ENCODE data around the gene CAMTA1. TPM values are rescaled to one million over a fixed set of nuclear protein-coding genes. Genes with fewer than 3 reads are reported as not detected.
A peak's percentile ranks its signal among the peaks of the same experiment; 100 is the strongest.

CAMTA1 gene
- total RNA-seq, 1 donor from 2014 or later: 77.6 TPM

- Histone ChIP-seq H3K27me3 (ENCODE audit: insufficient read depth, low read length) (no peaks in the 10 kb centered on the region), H3K4me3 (ENCODE audit: insufficient read depth, low read depth, low read length) (no peak overlapping the region), H3K27ac (ENCODE audit: low read depth, low read length) (no peak overlapping the region), H3K79me2 (ENCODE audit: insufficient read depth, low read length) (no peaks in the 10 kb centered on the region), H3K4me1 (ENCODE audit: insufficient read depth, low read length) (peaks cover 12% of the 10 kb centered on the region), H4K20me1 (ENCODE audit: insufficient read depth, low read length) (no peaks in the 10 kb centered on the region), H3K36me3 (ENCODE audit: insufficient read depth, low read length) (no peaks in the 10 kb centered on the region), H3K9ac (ENCODE audit: low read length) (no peak overlapping the region), H2AFZ (ENCODE audit: low read depth, low read length) (peak overlapping the region; percentile 46), H3K9me3 (ENCODE audit: insufficient read depth, low read depth, low read length) (no peaks in the 10 kb centered on the region), H3K4me2 (ENCODE audit: low read length) (peak overlapping the region; percentile 30)
- TF ChIP-seq, protein P1, sequence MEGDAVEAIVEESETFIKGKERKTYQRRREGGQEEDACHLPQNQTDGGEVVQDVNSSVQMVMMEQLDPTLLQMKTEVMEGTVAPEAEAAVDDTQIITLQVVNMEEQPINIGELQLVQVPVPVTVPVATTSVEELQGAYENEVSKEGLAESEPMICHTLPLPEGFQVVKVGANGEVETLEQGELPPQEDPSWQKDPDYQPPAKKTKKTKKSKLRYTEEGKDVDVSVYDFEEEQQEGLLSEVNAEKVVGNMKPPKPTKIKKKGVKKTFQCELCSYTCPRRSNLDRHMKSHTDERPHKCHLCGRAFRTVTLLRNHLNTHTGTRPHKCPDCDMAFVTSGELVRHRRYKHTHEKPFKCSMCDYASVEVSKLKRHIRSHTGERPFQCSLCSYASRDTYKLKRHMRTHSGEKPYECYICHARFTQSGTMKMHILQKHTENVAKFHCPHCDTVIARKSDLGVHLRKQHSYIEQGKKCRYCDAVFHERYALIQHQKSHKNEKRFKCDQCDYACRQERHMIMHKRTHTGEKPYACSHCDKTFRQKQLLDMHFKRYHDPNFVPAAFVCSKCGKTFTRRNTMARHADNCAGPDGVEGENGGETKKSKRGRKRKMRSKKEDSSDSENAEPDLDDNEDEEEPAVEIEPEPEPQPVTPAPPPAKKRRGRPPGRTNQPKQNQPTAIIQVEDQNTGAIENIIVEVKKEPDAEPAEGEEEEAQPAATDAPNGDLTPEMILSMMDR (IDR thresholded peaks at IDR 0.05; ENCODE audit: insufficient read depth, low read depth, low read length): no peak
- no peak for TF ChIP-seq EZH2 (IDR thresholded peaks at IDR 0.05; ENCODE audit: insufficient read depth, low read length)
- no peak overlapping the region for H3K27ac Mint-ChIP-seq (ENCODE audit: unreplicated experiment)
- H3K9me3 Mint-ChIP-seq (ENCODE audit: unreplicated experiment): peaks cover 2% of the 10 kb centered on the region
- FAIRE-seq: no peak
- peaks cover 3% of the 10 kb centered on the region for H3K27me3 Mint-ChIP-seq (ENCODE audit: low read depth, unreplicated experiment)
- H3K36me3 Mint-ChIP-seq (ENCODE audit: low read depth, unreplicated experiment): no peaks in the 10 kb centered on the region
- H3K4me3 Mint-ChIP-seq (ENCODE audit: unreplicated experiment): no peak overlapping the region
- peak; percentile 57 for DNase-seq (ENCODE audit: low read depth)
- peaks cover 11% of the 10 kb centered on the region for H3K4me1 Mint-ChIP-seq (ENCODE audit: low read depth, unreplicated experiment)
These were observed 470.2 kb downstream of the CAMTA1 start for GRCh38 chr1:7255303-7256058.

- Histone ChIP-seq H2AFZ (ENCODE audit: low read depth, low read length) (no peak overlapping the region), H3K79me2 (ENCODE audit: insufficient read depth, low read length) (no peaks in the 10 kb centered on the region), H3K4me1 (ENCODE audit: insufficient read depth, low read length) (peaks cover 12% of the 10 kb centered on the region), H3K9ac (ENCODE audit: low read length) (no peak overlapping the region), H3K36me3 (ENCODE audit: insufficient read depth, low read length) (no peaks in the 10 kb centered on the region), H3K27me3 (ENCODE audit: insufficient read depth, low read length) (no peaks in the 10 kb centered on the region), H3K4me3 (ENCODE audit: insufficient read depth, low read depth, low read length) (no peak overlapping the region), H3K27ac (ENCODE audit: low read depth, low read length) (no peak overlapping the region), H3K9me3 (ENCODE audit: insufficient read depth, low read depth, low read length) (no peaks in the 10 kb centered on the region), H3K4me2 (ENCODE audit: low read length) (no peak overlapping the region), H4K20me1 (ENCODE audit: insufficient read depth, low read length) (no peaks in the 10 kb centered on the region)
- TF ChIP-seq, protein P1 (IDR thresholded peaks at IDR 0.05; ENCODE audit: insufficient read depth, low read depth, low read length): no peak
- TF ChIP-seq EZH2 (IDR thresholded peaks at IDR 0.05; ENCODE audit: insufficient read depth, low read length): no peak
- peaks cover 2% of the 10 kb centered on the region for H3K9me3 Mint-ChIP-seq (ENCODE audit: unreplicated experiment)
- H3K4me3 Mint-ChIP-seq (ENCODE audit: unreplicated experiment): no peak overlapping the region
- DNase-seq (ENCODE audit: low read depth): no peak
- H3K27ac Mint-ChIP-seq (ENCODE audit: unreplicated experiment): no peak overlapping the region
- no peak for FAIRE-seq
- no peaks in the 10 kb centered on the region for H3K36me3 Mint-ChIP-seq (ENCODE audit: low read depth, unreplicated experiment)
- H3K4me1 Mint-ChIP-seq (ENCODE audit: low read depth, unreplicated experiment): peaks cover 11% of the 10 kb centered on the region
- peaks cover 3% of the 10 kb centered on the region for H3K27me3 Mint-ChIP-seq (ENCODE audit: low read depth, unreplicated experiment)
These were observed 471.3 kb downstream of the CAMTA1 start for GRCh38 chr1:7256526-7256925.

DNA sequence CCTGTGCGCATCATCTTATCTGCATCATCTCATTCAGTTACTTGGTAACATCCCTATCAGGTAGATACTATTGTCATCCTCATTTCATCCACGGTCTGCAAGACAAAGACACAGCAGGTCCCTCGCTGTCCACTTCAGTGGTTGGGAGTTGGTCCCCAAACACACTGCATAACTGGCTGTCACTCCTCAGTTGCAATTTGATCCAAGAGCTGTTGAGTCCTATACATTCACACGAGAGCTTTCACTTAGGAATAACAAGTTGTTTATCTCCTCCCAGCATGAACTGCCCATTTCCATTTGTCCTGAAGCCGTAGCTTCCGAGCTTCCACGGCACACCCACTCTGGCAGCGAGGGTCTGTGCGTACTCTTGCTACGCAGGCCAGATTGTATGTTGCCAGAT, 472.0 kb downstream of the CAMTA1 start:
- H3K27me3 Mint-ChIP-seq (ENCODE audit: low read depth, unreplicated experiment): peaks cover 3% of the 10 kb centered on the region
- Histone ChIP-seq H3K79me2 (ENCODE audit: insufficient read depth, low read length) (no peaks in the 10 kb centered on the region), H3K4me3 (ENCODE audit: insufficient read depth, low read depth, low read length) (no peak overlapping the region), H4K20me1 (ENCODE audit: insufficient read depth, low read length) (no peaks in the 10 kb centered on the region), H3K4me2 (ENCODE audit: low read length) (no peak overlapping the region), H3K36me3 (ENCODE audit: insufficient read depth, low read length) (no peaks in the 10 kb centered on the region), H3K9ac (ENCODE audit: low read length) (no peak overlapping the region), H3K9me3 (ENCODE audit: insufficient read depth, low read depth, low read length) (no peaks in the 10 kb centered on the region), H3K27ac (ENCODE audit: low read depth, low read length) (no peak overlapping the region), H2AFZ (ENCODE audit: low read depth, low read length) (no peak overlapping the region), H3K27me3 (ENCODE audit: insufficient read depth, low read length) (no peaks in the 10 kb centered on the region), H3K4me1 (ENCODE audit: insufficient read depth, low read length) (peaks cover 12% of the 10 kb centered on the region)
- no peak overlapping the region for H3K4me3 Mint-ChIP-seq (ENCODE audit: unreplicated experiment)
- no peaks in the 10 kb centered on the region for H3K36me3 Mint-ChIP-seq (ENCODE audit: low read depth, unreplicated experiment)
- FAIRE-seq: no peak
- peaks cover 2% of the 10 kb centered on the region for H3K9me3 Mint-ChIP-seq (ENCODE audit: unreplicated experiment)
- H3K4me1 Mint-ChIP-seq (ENCODE audit: low read depth, unreplicated experiment): peaks cover 11% of the 10 kb centered on the region
- TF ChIP-seq, protein P1 (IDR thresholded peaks at IDR 0.05; ENCODE audit: insufficient read depth, low read depth, low read length): no peak
- TF ChIP-seq EZH2 (IDR thresholded peaks at IDR 0.05; ENCODE audit: insufficient read depth, low read length): no peak
- no peak overlapping the region for H3K27ac Mint-ChIP-seq (ENCODE audit: unreplicated experiment)
- DNase-seq (ENCODE audit: low read depth): no peak

Measured in astrocyte (in vitro differentiated cells and primary cell).